GM23338 (cell line): ENCODE measurements around the gene CBFA2T3.

Experiments used
- CREB1 ChIP-seq: fragments of 250-450 bp; sonication (Bioruptor Pico); IDR thresholded peaks from 2 replicates; pipeline ENCODE4 v1.5.0; 2020; ENCODE audit warnings: low read depth, mild to moderate bottlenecking, moderate library complexity
- EZH2 ChIP-seq: fragments of 200-600 bp; sonication (generic); IDR thresholded peaks from one replicate; pipeline ENCODE4 v1.8.0; 2017; ENCODE audit warnings: antibody characterized with exemption, mild to moderate bottlenecking, low read depth; ENCODE audit not compliant: unreplicated experiment
- EZH2phosphoT487 ChIP-seq: fragments of 200-600 bp; sonication (generic); IDR thresholded peaks from one replicate; pipeline ENCODE4 v1.8.1; 2018; ENCODE audit warnings: antibody characterized with exemption; ENCODE audit not compliant: unreplicated experiment
- JUNB ChIP-seq: IDR thresholded peaks from one replicate; pipeline ENCODE4 v1.6.1; 2016; ENCODE audit warnings: antibody characterized with exemption; ENCODE audit not compliant: unreplicated experiment
- POLR2AphosphoS5 ChIP-seq: IDR thresholded peaks from 2 replicates; pipeline ENCODE4 v1.6.1; 2016; ENCODE audit warnings: antibody characterized with exemption, low read depth
- TF ChIP-seq, protein P1 (sequence below), 2 experiments: fragments of 200-600 bp in 1 of 2; sonication (generic) in 1 of 2; conservative IDR thresholded peaks; 2 replicates each; pipeline versions ENCODE4 v1.5.1 to v1.6.1; 2016 to 2017; ENCODE audit warnings: antibody characterized with exemption in 2 of 2, low read depth in 2 of 2, mild to moderate bottlenecking in 2 of 2, moderate library complexity in 1 of 2
- TF ChIP-seq, protein P2 (sequence below): IDR thresholded peaks from 2 replicates; pipeline ENCODE4 v1.6.1; 2016; ENCODE audit warnings: antibody characterized with exemption

DNA sequence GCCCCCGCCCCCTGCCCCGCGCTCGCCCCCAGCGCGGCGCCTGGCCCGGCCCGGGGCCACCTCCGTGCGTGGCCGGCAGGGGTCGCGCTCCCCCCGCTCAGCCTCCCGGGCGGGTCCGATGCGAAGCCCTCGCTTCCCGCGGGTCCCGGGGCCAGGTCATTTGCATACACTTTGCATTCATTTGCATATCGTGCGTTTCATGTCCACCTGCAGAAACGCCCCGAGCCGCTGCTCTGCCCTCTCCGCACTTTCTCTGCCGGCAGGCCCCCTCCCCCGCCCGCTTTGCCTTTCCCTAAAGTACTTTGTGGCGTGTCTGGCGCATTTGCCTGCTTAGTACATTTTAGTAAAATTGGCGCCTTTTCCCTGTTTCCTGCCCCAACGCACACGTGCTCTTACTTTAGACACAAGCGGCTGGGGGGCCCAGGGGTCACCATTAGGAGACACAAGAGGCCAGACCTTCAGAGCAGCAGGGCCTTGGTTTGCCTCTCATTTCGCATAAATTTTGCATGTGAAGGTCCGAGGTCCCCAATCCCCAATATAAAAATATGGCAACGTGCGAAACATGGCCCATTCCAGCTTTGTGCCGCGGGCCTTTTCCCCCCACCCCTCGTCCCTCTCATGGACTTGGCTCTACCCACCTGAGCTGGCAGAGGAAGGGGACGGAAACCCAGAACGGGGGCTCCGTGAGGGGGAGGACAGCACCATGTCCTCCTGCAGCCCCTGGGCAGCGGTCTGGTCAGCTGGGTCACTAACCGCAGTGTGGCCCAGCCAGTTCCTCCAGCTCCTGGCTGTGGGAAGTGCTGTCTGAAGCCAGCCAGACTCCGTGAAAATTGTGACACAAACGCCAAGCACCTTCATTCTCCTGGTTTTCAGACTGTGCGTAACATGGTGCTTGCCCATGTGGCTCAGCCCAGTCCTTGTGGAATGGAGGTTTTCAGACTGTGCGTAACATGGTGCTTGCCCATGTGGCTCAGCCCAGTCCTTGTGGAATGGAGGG lies 34.8 kb downstream of the CBFA2T3 start:
- TF ChIP-seq, protein P1, sequence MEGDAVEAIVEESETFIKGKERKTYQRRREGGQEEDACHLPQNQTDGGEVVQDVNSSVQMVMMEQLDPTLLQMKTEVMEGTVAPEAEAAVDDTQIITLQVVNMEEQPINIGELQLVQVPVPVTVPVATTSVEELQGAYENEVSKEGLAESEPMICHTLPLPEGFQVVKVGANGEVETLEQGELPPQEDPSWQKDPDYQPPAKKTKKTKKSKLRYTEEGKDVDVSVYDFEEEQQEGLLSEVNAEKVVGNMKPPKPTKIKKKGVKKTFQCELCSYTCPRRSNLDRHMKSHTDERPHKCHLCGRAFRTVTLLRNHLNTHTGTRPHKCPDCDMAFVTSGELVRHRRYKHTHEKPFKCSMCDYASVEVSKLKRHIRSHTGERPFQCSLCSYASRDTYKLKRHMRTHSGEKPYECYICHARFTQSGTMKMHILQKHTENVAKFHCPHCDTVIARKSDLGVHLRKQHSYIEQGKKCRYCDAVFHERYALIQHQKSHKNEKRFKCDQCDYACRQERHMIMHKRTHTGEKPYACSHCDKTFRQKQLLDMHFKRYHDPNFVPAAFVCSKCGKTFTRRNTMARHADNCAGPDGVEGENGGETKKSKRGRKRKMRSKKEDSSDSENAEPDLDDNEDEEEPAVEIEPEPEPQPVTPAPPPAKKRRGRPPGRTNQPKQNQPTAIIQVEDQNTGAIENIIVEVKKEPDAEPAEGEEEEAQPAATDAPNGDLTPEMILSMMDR (conservative IDR thresholded peaks at IDR 0.05; ENCODE audit: low read depth in 2 of 2): peak; percentile 51 to 73
- TF ChIP-seq POLR2AphosphoS5 (no peak), EZH2 (no peak), EZH2phosphoT487 (no peak), CREB1 (CRISPR knock-in tag) (no peak), JUNB (no peak)
- TF ChIP-seq, protein P2, sequence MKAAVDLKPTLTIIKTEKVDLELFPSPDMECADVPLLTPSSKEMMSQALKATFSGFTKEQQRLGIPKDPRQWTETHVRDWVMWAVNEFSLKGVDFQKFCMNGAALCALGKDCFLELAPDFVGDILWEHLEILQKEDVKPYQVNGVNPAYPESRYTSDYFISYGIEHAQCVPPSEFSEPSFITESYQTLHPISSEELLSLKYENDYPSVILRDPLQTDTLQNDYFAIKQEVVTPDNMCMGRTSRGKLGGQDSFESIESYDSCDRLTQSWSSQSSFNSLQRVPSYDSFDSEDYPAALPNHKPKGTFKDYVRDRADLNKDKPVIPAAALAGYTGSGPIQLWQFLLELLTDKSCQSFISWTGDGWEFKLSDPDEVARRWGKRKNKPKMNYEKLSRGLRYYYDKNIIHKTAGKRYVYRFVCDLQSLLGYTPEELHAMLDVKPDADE: no peak
